GM18861 (cell line): ENCODE results near the gene TTLL13.

ENCODE experiments used
- ATAC-seq: cut with Tn5 transposase; IDR thresholded peaks from one replicate; pipeline ENCODE4 v1.9.1; 2021; ENCODE audit not compliant: unreplicated experiment

TTLL13 gene

DNA sequence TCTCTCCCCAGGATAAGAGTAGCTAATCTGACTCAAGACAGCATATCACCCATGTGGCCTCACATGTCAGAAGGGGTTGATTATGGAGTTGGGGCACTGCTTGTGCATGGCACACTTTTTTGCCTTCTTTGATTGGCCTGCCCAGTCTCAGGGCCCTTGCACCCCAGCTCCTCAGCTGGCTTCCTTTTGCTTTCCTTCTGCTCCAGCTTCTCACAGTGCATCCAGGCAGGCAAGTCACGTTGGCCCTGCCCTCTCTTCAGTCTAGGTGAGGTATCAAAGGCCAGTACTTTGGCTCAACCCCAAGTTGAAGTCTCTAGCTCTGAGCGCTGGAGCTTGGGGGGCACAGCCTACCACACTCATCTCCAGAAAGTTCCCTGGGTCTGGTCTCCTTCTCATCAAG, 58.3 kb downstream of the TTLL13 start:
- no peak for ATAC-seq

DNA sequence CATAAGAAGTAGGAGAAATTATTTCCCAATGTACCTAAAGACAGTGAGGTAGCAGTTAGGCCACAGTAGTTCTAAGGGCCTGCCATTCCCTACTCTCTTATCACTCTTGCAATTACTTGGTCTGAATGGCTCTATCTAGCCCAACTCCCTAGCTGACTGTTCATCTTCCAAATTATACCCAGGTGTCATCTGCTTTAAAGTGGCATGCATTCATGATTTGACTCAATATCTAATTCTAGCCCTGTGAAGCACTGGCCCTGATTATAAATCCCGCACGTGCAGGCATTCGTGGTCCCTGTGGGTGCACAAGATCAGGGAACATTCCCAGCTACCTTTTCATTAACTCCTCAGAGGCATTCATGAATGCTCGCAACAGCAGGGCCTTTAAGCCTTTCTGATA, 59.7 kb downstream of the TTLL13 start:
- no peak for ATAC-seq
